GM12891 (cell line): ENCODE results near the gene NCAM1.

Source experiments
- PAX5 ChIP-seq: IDR thresholded peaks from 2 replicates; pipeline ENCODE4 v1.6.1; 2011; ENCODE audit warnings: low read length, moderate library complexity, mild to moderate bottlenecking; ENCODE audit not compliant: insufficient read depth, severe bottlenecking
- POLR2A ChIP-seq: IDR thresholded peaks from 2 replicates; pipeline ENCODE4 v1.6.1; 2011; ENCODE audit warnings: low read depth, low read length, control low read depth
- POLR2AphosphoS5 ChIP-seq: IDR thresholded peaks from 2 replicates; pipeline ENCODE4 v1.6.1; 2011; ENCODE audit warnings: low read depth, low read length, control low read depth
- SPI1 ChIP-seq: IDR thresholded peaks from 2 replicates; pipeline ENCODE4 v1.6.1; 2011; ENCODE audit warnings: low read depth, low read length, control low read depth
- TAF1 ChIP-seq: IDR thresholded peaks from 2 replicates; pipeline ENCODE4 v1.6.1; 2011; ENCODE audit warnings: low read depth, low read length, control low read depth

DNA sequence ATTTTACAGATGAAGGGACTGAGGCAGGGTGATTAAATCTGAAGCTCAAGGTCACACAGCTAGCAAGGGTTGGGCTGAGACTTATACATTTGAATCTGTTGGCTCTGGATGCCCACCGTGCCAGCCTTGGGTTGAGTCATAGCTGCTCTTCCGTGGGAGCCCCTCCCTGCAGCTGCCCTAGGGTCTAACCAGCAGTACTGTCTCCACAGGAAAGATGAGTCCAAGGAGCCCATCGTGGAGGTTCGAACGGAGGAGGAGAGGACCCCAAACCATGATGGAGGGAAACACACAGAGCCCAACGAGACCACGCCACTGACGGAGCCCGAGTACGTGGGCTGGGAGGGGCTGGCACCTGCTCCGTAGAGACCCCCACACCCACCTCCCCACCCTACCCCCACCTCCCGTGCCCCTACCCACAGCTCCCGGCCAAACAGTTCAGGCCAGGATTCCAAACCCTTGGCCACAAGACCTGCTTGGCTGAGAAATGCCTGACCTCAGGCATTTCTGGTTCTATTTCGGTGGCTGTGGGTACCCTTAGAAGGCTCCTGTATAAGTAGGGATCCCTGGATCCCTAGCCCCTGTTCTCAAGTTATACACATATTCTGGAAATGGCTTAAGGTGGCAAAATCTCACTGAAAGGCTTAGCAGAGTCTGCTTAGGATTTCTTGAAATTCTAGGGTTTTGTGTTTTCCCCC is 310.5 kb downstream of the NCAM1 start:
- TF ChIP-seq POLR2AphosphoS5 (no peak), POLR2A (no peak), TAF1 (no peak), PAX5 (no peak), SPI1 (no peak)
